Activated naive CD4-positive, alpha-beta T cell treated with anti-CD3 and anti-CD28 coated beads, Interleukin-2, amount 50 U/mL, for 72 hours (primary cell): Measurements from ENCODE around the gene TMCO2. TPM values are rescaled to one million over a fixed set of nuclear protein-coding genes. Genes with fewer than 3 reads are reported as not detected.

Source experiments
- ATAC-seq, 2 donors: fragments of 150-1000 bp; cut with Tn5 transposase; 2 replicates each; pipeline ENCODE4 v1.10.0; 2021; ENCODE audit warnings: mild to moderate bottlenecking in 2 of 2, moderate library complexity in 2 of 2
- DNase-seq, 2 donors: peaks; one replicate each; pipeline ENCODE4 v3.0.0; 2021 to 2022; ENCODE audit warnings: low spot score in 2 of 2
- H3K27ac Mint-ChIP-seq, 2 donors: one replicate each; pipeline ENCODE4 v1.8.0; 2022; ENCODE audit warnings: mild to moderate bottlenecking in 2 of 2, mixed read lengths in 2 of 2
- H3K36me3 Mint-ChIP-seq, 2 donors: one replicate each; pipeline ENCODE4 v1.8.0; 2022; ENCODE audit warnings: mixed read lengths in 2 of 2
- H3K9me3 Mint-ChIP-seq, 2 donors: one replicate each; pipeline ENCODE4 v1.8.0; 2022; ENCODE audit warnings: mixed read lengths in 2 of 2
- total RNA-seq, 2 donors: library from RNA; stranded (reverse); gene quantifications; one replicate each; pipeline ENCODE4 v1.2.3, GENCODE V29; 2022

TMCO2 gene
- total RNA-seq, 2 donors from 2014 or later: not detected

GRCh38 chr1:40251456-40251855 lies 3.7 kb downstream of the TMCO2 start:
- Mint-ChIP-seq H3K36me3 (no peaks in the 10 kb centered on the region), H3K27ac (no peak overlapping the region), H3K9me3 (no peaks in the 10 kb centered on the region)
- ATAC-seq (no peak), DNase-seq (no peak)

GRCh38 chr1:40252601-40253000 lies 4.9 kb downstream of the TMCO2 start:
- peaks cover 4 to 5% of the 10 kb centered on the region in 2 donors for H3K36me3 Mint-ChIP-seq

GRCh38 chr1:40255231-40255630 lies 7.5 kb downstream of the TMCO2 start:
- ATAC-seq: no peak
- no peak overlapping the region for H3K27ac Mint-ChIP-seq
- DNase-seq: no peak
- no peaks in the 10 kb centered on the region for H3K9me3 Mint-ChIP-seq
- H3K36me3 Mint-ChIP-seq: peaks cover 8 to 14% of the 10 kb centered on the region in 2 donors

More at GRCh38 chr1:40252601-40253000, 4.9 kb downstream of the TMCO2 start:
- DNase-seq (no peak), ATAC-seq (no peak)
- H3K27ac Mint-ChIP-seq: no peak overlapping the region
- no peaks in the 10 kb centered on the region for H3K9me3 Mint-ChIP-seq

- Mint-ChIP-seq H3K27ac (peak overlapping the region; percentile 99 to 100), H3K36me3 (peaks cover 15 to 16% of the 10 kb centered on the region in 2 donors), H3K9me3 (no peaks in the 10 kb centered on the region)
- DNase-seq: no peak
- no peak for ATAC-seq
Observed at GRCh38 chr1:40256401-40257084, 8.8 kb downstream of the TMCO2 start.

GRCh38 chr1:40257313-40257687 lies 9.6 kb downstream of the TMCO2 start:
- Mint-ChIP-seq H3K36me3 (peaks cover 16 to 21% of the 10 kb centered on the region in 2 donors), H3K27ac (peak overlapping the region; percentile 99 to 100), H3K9me3 (no peaks in the 10 kb centered on the region)
- ATAC-seq (peak; percentile 35 to 41), DNase-seq (no peak)

- DNase-seq (peak; percentile 92 to 93), ATAC-seq (peak; percentile 92 to 98)
- Mint-ChIP-seq H3K9me3 (no peaks in the 10 kb centered on the region), H3K27ac (peak within 1 kb of the TSS; percentile 99 to 100), H3K36me3 (peaks cover 20 to 26% of the 10 kb centered on the region in 2 donors)
Observed at GRCh38 chr1:40257688-40258444, 10.1 kb downstream of the TMCO2 start, which contains the start of gene ZMPSTE24. ZMPSTE24 (plus strand) TSS chr1:40258236; CDS start chr1:40258272, 36 bp downstream.

GRCh38 chr1:40258445-40258769 lies 10.7 kb downstream of the TMCO2 start:
- ATAC-seq: peak in 1 of 2 donors; percentile 4
- no peak for DNase-seq
- Mint-ChIP-seq H3K36me3 (peaks cover 26 to 32% of the 10 kb centered on the region in 2 donors), H3K9me3 (no peaks in the 10 kb centered on the region), H3K27ac (peak overlapping the region; percentile 99 to 100)

GRCh38 chr1:40264354-40264781 lies 16.6 kb downstream of the TMCO2 start:
- peaks cover 18 to 33% of the 10 kb centered on the region in 2 donors for H3K36me3 Mint-ChIP-seq
- no peaks in the 10 kb centered on the region for H3K9me3 Mint-ChIP-seq
- ATAC-seq (peak; percentile 95 to 96), DNase-seq (peak in 1 of 2 donors; percentile 28)
- peak overlapping the region; percentile 86 to 96 for H3K27ac Mint-ChIP-seq

GRCh38 chr1:40265298-40265697 lies 17.6 kb downstream of the TMCO2 start:
- Mint-ChIP-seq H3K9me3 (no peaks in the 10 kb centered on the region), H3K27ac (peak overlapping the region in 1 of 2 donors; percentile 14), H3K36me3 (peaks cover 18 to 38% of the 10 kb centered on the region in 2 donors)
- DNase-seq: no peak
- ATAC-seq: no peak

GRCh38 chr1:40265919-40266318 lies 18.2 kb downstream of the TMCO2 start:
- ATAC-seq: no peak
- Mint-ChIP-seq H3K36me3 (peaks cover 20 to 38% of the 10 kb centered on the region in 2 donors), H3K9me3 (no peaks in the 10 kb centered on the region), H3K27ac (no peak overlapping the region)
- DNase-seq: no peak

- H3K9me3 Mint-ChIP-seq: no peaks in the 10 kb centered on the region
- peaks cover 20 to 39% of the 10 kb centered on the region in 2 donors for H3K36me3 Mint-ChIP-seq
- no peak for DNase-seq
- ATAC-seq: no peak
- H3K27ac Mint-ChIP-seq: peak overlapping the region in 1 of 2 donors; percentile 12
Observed at GRCh38 chr1:40266786-40267535, 19.2 kb downstream of the TMCO2 start.

- Mint-ChIP-seq H3K27ac (peak overlapping the region in 1 of 2 donors; percentile 63), H3K9me3 (no peaks in the 10 kb centered on the region), H3K36me3 (peaks cover 17 to 38% of the 10 kb centered on the region in 2 donors)
Observed at GRCh38 chr1:40267767-40268187, 20.0 kb downstream of the TMCO2 start.

GRCh38 chr1:40268211-40268610 lies 20.5 kb downstream of the TMCO2 start:
- no peak for ATAC-seq
- no peaks in the 10 kb centered on the region for H3K9me3 Mint-ChIP-seq

More at GRCh38 chr1:40267767-40268187, 20.0 kb downstream of the TMCO2 start:
- no peak for ATAC-seq
- DNase-seq: no peak

GRCh38 chr1:40270152-40270834 lies 22.6 kb downstream of the TMCO2 start:
- Mint-ChIP-seq H3K9me3 (no peaks in the 10 kb centered on the region), H3K36me3 (peaks cover 7 to 32% of the 10 kb centered on the region in 2 donors), H3K27ac (peak overlapping the region; percentile 99 to 100)
- peak in 1 of 2 donors; percentile 25 for DNase-seq
- ATAC-seq: peak; percentile 96 to 97

More at GRCh38 chr1:40268211-40268610, 20.5 kb downstream of the TMCO2 start:
- DNase-seq: no peak
- peak overlapping the region in 1 of 2 donors; percentile 63 for H3K27ac Mint-ChIP-seq
- peaks cover 12 to 37% of the 10 kb centered on the region in 2 donors for H3K36me3 Mint-ChIP-seq

GRCh38 chr1:40272653-40273213 lies 25.0 kb downstream of the TMCO2 start:
- Mint-ChIP-seq H3K27ac (peak overlapping the region; percentile 24 to 88), H3K9me3 (no peaks in the 10 kb centered on the region), H3K36me3 (peaks cover 7 to 28% of the 10 kb centered on the region in 2 donors)
- ATAC-seq (no peak), DNase-seq (no peak)
